ENCODE results near the gene CD53. TPM values are rescaled to one million over a fixed set of nuclear protein-coding genes. Genes with fewer than 3 reads are reported as not detected.

CD53 gene
- total RNA-seq, 1 experiment from 2014 or later = 0.08 TPM

- Histone ChIP-seq H3K27me3 (0 out of 2 replicates have a peak, but pooled peaks cover 4% of the 10 kb centered on the region), H3K4me1 (no peaks in the 10 kb centered on the region), H3K9me3 (replicated peaks) (no peaks in the 10 kb centered on the region), H3K27ac (no peak overlapping the region), H3K4me3 (no peak overlapping the region), H3K36me3 (no peaks in the 10 kb centered on the region)
- no peak for DNase-seq
These were observed 15.1 kb downstream of the CD53 start for GRCh38 chr1:110888049-110888448.

- DNase-seq = no peak
- H3K4me1 ChIP-seq = no peaks in the 10 kb centered on the region
- no peak overlapping the region for H3K4me3 ChIP-seq
- H3K36me3 ChIP-seq = no peaks in the 10 kb centered on the region
- no peak overlapping the region for H3K27ac ChIP-seq
- no peaks in the 10 kb centered on the region for H3K9me3 ChIP-seq (replicated peaks)
- H3K27me3 ChIP-seq = 0 out of 2 replicates have a peak, but pooled peaks cover 7% of the 10 kb centered on the region
These were observed 15.7 kb downstream of the CD53 start for GRCh38 chr1:110888641-110889040.

DNA sequence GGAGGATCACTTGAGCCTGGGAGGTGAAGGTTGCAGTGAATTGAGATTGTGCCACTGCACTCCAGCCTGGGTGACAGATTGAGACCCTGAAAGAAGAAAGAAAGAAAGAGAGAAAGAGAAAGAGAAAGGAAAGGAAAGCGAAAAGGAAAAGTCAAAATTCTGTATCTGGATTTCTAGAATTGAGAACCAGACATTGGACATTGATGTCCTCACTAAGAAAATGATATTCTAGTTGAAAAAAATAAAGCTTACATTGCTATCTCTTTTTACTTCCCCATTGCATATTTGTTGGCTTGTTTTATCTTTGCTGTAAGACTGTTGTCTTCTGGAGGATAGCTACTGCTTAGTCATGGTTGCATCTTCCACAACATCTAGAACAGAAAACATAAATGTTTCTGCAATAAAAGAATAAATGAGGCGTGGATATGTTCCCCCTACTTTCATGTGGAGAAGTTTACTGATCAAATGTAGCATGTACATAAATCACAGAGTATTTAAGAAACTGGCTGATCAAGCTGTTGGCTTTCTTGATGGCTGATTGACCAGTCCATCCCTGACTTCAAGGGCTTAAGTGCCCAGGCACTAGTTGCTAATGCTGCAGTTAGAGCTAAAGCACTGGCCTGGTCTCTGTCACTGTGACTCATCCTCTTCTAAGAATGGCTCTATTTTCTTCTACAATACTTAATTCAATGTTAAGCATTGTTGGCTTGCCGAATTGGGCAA, 17.7 kb downstream of the CD53 start:
- H3K4me3 ChIP-seq = no peak overlapping the region
- 0 out of 2 replicates have a peak, but pooled peaks cover 7% of the 10 kb centered on the region for H3K27me3 ChIP-seq
- H3K36me3 ChIP-seq = no peaks in the 10 kb centered on the region
- no peak overlapping the region for H3K27ac ChIP-seq
- no peaks in the 10 kb centered on the region for H3K9me3 ChIP-seq (replicated peaks)
- no peak for DNase-seq
- H3K4me1 ChIP-seq = no peaks in the 10 kb centered on the region

GRCh38 chr1:110893908-110894490, 21.1 kb downstream of the CD53 start:
- no peak for DNase-seq
- no peaks in the 10 kb centered on the region for H3K4me1 ChIP-seq
- no peak overlapping the region for H3K27ac ChIP-seq
- H3K9me3 ChIP-seq (replicated peaks) = no peaks in the 10 kb centered on the region
- H3K4me3 ChIP-seq = no peak overlapping the region
- 0 out of 2 replicates have a peak, but pooled peaks cover 7% of the 10 kb centered on the region for H3K27me3 ChIP-seq
- H3K36me3 ChIP-seq = no peaks in the 10 kb centered on the region

- Histone ChIP-seq H3K36me3 (no peaks in the 10 kb centered on the region), H3K27ac (no peak overlapping the region), H3K9me3 (replicated peaks) (no peaks in the 10 kb centered on the region), H3K4me3 (no peak overlapping the region), H3K4me1 (no peaks in the 10 kb centered on the region), H3K27me3 (0 out of 2 replicates have a peak, but pooled peaks cover 7% of the 10 kb centered on the region)
- no peak for DNase-seq
These were observed 23.1 kb downstream of the CD53 start for GRCh38 chr1:110896090-110896489.

DNA sequence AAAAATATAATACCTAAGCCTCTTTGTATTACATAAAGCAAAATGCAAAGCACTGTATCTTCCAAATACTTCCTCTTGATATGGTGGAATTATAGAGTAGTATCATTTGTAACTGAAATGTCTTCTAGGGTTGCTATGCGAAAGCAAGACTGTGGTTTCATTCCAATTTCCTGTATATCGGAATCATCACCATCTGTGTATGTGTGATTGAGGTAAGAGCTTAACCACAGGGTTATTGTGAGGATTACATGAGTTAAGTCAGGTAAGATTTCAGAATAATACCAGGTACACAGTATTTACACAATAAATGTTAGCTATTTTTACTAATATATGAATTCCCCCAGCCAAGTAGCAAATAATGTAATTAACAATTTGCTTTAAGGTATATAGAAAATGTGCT, 24.7 kb downstream of the CD53 start:
- Histone ChIP-seq H3K36me3 (no peaks in the 10 kb centered on the region), H3K4me1 (no peaks in the 10 kb centered on the region), H3K27me3 (0 out of 2 replicates have a peak, but pooled peaks cover 7% of the 10 kb centered on the region), H3K27ac (no peak overlapping the region), H3K9me3 (replicated peaks) (no peaks in the 10 kb centered on the region), H3K4me3 (no peak overlapping the region)
- no peak for DNase-seq

- DNase-seq = no peak
- Histone ChIP-seq H3K36me3 (no peaks in the 10 kb centered on the region), H3K9me3 (replicated peaks) (no peaks in the 10 kb centered on the region), H3K27ac (no peak overlapping the region), H3K27me3 (no peaks in the 10 kb centered on the region), H3K4me3 (no peak overlapping the region), H3K4me1 (no peaks in the 10 kb centered on the region)
These were observed 25.9 kb downstream of the CD53 start for GRCh38 chr1:110898734-110899457.

DNA sequence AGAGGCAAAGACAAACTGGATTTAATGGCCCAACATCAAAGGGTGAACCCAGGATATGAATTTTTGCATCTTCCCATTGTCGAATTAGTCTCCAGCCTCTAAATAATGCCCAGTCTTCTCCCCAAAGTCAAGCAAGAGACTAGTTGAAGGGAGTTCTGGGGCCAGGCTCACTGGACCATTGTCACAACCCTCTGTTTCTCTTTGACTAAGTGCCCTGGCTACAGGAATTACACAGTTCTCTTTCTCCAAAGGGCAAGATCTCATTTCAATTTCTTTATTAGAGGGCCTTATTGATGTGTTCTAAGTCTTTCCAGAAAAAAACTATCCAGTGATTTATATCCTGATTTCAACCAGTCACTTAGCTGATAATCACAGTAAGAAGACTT, 26.5 kb downstream of the CD53 start:
- Histone ChIP-seq H3K27ac (no peak overlapping the region), H3K36me3 (no peaks in the 10 kb centered on the region), H3K27me3 (no peaks in the 10 kb centered on the region), H3K9me3 (replicated peaks) (no peaks in the 10 kb centered on the region), H3K4me3 (no peak overlapping the region), H3K4me1 (no peaks in the 10 kb centered on the region)
- no peak for DNase-seq

GRCh38 chr1:110902820-110903463, 30.0 kb downstream of the CD53 start:
- no peak for DNase-seq
- Histone ChIP-seq H3K27ac (no peak overlapping the region), H3K9me3 (replicated peaks) (no peaks in the 10 kb centered on the region), H3K27me3 (no peaks in the 10 kb centered on the region), H3K36me3 (no peaks in the 10 kb centered on the region), H3K4me3 (no peak overlapping the region), H3K4me1 (no peaks in the 10 kb centered on the region)

DNA sequence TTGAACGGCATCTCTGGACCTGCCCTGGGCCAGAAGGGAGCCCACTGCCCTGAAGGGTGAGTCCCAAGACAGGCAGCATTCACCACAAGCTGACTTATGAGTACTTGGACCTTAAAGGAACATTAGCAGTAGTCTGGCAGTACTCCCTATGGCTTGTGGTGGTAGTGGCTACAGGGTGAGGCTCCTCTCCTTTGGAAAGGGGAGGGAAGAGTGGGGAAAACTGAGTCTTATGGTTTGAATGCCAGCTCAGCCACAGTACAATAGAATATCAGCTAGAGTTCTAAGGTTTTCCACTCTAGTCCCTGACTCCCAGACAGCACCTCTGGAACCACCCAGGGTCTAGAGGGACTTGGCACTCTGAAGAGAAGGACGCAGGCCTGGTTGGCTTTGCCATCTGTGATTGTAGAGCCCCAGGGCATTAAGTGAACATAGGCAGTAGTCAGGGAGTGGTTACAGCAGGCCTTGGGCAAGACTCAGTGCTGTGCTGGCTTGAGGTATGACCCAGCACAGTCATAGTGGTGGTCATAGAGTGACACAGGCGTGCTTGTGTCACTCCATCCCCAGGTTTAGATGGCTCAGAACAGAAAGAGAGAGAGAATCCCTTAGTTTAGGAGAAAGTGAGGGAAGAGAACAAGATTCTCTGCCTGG, 31.0 kb downstream of the CD53 start:
- DNase-seq = no peak
- Histone ChIP-seq H3K4me3 (no peak overlapping the region), H3K4me1 (no peaks in the 10 kb centered on the region), H3K36me3 (no peaks in the 10 kb centered on the region), H3K27me3 (no peaks in the 10 kb centered on the region), H3K9me3 (replicated peaks) (no peaks in the 10 kb centered on the region), H3K27ac (no peak overlapping the region)

GRCh38 chr1:110912784-110913183, 39.8 kb downstream of the CD53 start:
- no peaks in the 10 kb centered on the region for H3K4me1 ChIP-seq
- H3K9me3 ChIP-seq (replicated peaks) = no peaks in the 10 kb centered on the region
- DNase-seq = no peak
- no peaks in the 10 kb centered on the region; the same call in 1 of the 2 replicates for H3K27me3 ChIP-seq
- H3K36me3 ChIP-seq = no peaks in the 10 kb centered on the region
- H3K4me3 ChIP-seq = no peak overlapping the region
- H3K27ac ChIP-seq = no peak overlapping the region

GRCh38 chr1:110914676-110915075, 41.7 kb downstream of the CD53 start:
- no peak for DNase-seq
- H3K36me3 ChIP-seq = no peaks in the 10 kb centered on the region

DNA sequence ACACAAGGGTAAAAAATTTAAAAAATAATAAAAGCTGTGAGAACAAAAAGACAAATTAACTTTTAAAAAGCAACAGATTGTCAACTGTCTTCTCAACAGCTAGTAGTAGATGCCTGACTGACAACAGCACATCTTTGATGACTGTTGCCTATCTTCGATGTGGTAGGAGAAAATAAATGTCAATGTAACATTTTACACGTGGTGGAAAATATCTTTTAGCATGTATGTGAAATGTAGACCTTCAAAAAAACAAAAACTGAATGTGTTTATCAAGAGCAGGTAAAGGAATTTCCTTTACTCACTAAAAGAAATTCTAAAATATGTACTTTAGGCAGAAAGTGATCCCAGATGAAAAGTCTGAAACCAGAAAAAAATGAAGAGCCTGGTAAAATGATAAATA, 42.9 kb downstream of the CD53 start:
- Histone ChIP-seq H3K4me3 (no peak overlapping the region), H3K36me3 (no peaks in the 10 kb centered on the region), H3K9me3 (replicated peaks) (no peaks in the 10 kb centered on the region), H3K27me3 (no peaks in the 10 kb centered on the region; the same call in 1 of the 2 replicates), H3K27ac (no peak overlapping the region), H3K4me1 (no peaks in the 10 kb centered on the region)
- DNase-seq = no peak

More at GRCh38 chr1:110914676-110915075, 41.7 kb downstream of the CD53 start:
- Histone ChIP-seq H3K27ac (no peak overlapping the region), H3K4me1 (no peaks in the 10 kb centered on the region), H3K4me3 (no peak overlapping the region), H3K27me3 (no peaks in the 10 kb centered on the region; the same call in 1 of the 2 replicates), H3K9me3 (replicated peaks) (no peaks in the 10 kb centered on the region)

GRCh38 chr1:110916274-110916668, 43.3 kb downstream of the CD53 start:
- H3K4me3 ChIP-seq = no peak overlapping the region
- H3K27ac ChIP-seq = no peak overlapping the region
- no peaks in the 10 kb centered on the region for H3K36me3 ChIP-seq
- no peaks in the 10 kb centered on the region for H3K9me3 ChIP-seq (replicated peaks)
- no peaks in the 10 kb centered on the region for H3K4me1 ChIP-seq
- H3K27me3 ChIP-seq = no peaks in the 10 kb centered on the region; the same call in 1 of the 2 replicates
- DNase-seq = no peak

Data from SJCRH30 (cell line).